ENCODE data around the gene RAB4B.
"Not testable (repeated sequence)": the region's sequence is repeated elsewhere in the genome, so short reads cannot be mapped to it uniquely, and the experiment has no call there.

GRCh38 chr19:40766385-40766784, 11.7 kb upstream of the RAB4B start:
- not testable (repeated sequence) for TF ChIP-seq CTCF (IDR thresholded peaks at IDR 0.05 in 8 of 11, conservative IDR thresholded peaks at IDR 0.05 in 3 of 11); POLR2AphosphoS5 (IDR thresholded peaks at IDR 0.05)
